Fibroblast of lung (primary cell): ENCODE data around the gene FARP1.

Experiments
- CTCF ChIP-seq, 2 donors: IDR thresholded peaks in 1 of 2; conservative IDR thresholded peaks in 1 of 2; 1 replicate in 1 of 2; 2 replicates in 1 of 2; pipeline ENCODE4 v1.5.1; 2011 to 2012; ENCODE audit warnings: low read length in 2 of 2, control low read depth in 1 of 2, inconsistent platforms in 1 of 2, low read depth in 1 of 2, mild to moderate bottlenecking in 1 of 2
- EZH2 ChIP-seq: IDR thresholded peaks from 2 replicates; pipeline ENCODE4 v1.5.1; 2012; ENCODE audit warnings: low read length, control low read depth, mild to moderate bottlenecking; ENCODE audit errors: missing control alignments

- TF ChIP-seq CTCF (conservative IDR thresholded peaks at IDR 0.05 in 1 of 2, IDR thresholded peaks at IDR 0.05 in 1 of 2; ENCODE audit: low read depth in 1 of 2, low read length in 2 of 2) = no peak
- no peak for TF ChIP-seq EZH2
These were observed 124.4 kb downstream of the FARP1 start for GRCh38 chr13:98267080-98267912.
